H9 (cell line): ENCODE measurements around the gene SPTLC3. TPM values are rescaled to one million over a fixed set of nuclear protein-coding genes. Genes with fewer than 3 reads are reported as not detected.

Experiments used
- DNase-seq: peaks from one replicate; pipeline ENCODE4 v3.0.0-alpha.2; 2017
- H2AFZ ChIP-seq: one replicate; pipeline ENCODE4 v1.6.1; 2013; ENCODE audit warnings: mild to moderate bottlenecking, low read length, control low read depth, moderate library complexity
- H2AK5ac ChIP-seq: 2 replicates; pipeline ENCODE4 v1.6.1; 2013; ENCODE audit warnings: low read length, control low read depth, mixed read lengths; ENCODE audit not compliant: insufficient read length
- H2BK120ac ChIP-seq: one replicate; pipeline ENCODE4 v1.6.1; 2013; ENCODE audit warnings: low read depth, mild to moderate bottlenecking, low read length, control low read depth, inconsistent platforms; ENCODE audit not compliant: poor library complexity, severe bottlenecking
- H2BK12ac ChIP-seq: 2 replicates; pipeline ENCODE4 v1.6.1; 2013; ENCODE audit warnings: low read length, control low read depth, mixed read lengths, low read depth; ENCODE audit not compliant: insufficient read length
- H2BK15ac ChIP-seq: 2 replicates; pipeline ENCODE4 v1.6.1; 2013; ENCODE audit warnings: low read depth, low read length, control low read depth
- H2BK20ac ChIP-seq: one replicate; pipeline ENCODE4 v1.6.1; 2013; ENCODE audit warnings: low read depth, mild to moderate bottlenecking, low read length, control low read depth, inconsistent platforms; ENCODE audit not compliant: poor library complexity, severe bottlenecking
- H2BK5ac ChIP-seq: 2 replicates; pipeline ENCODE4 v1.6.1; 2013; ENCODE audit warnings: low read length, control low read depth, mixed read lengths; ENCODE audit not compliant: insufficient read length
- H3K14ac ChIP-seq: 2 replicates; pipeline ENCODE4 v1.6.1; 2013; ENCODE audit warnings: low read length, control low read depth; ENCODE audit not compliant: insufficient read depth
- H3K18ac ChIP-seq: 2 replicates; pipeline ENCODE4 v1.6.1; 2013; ENCODE audit warnings: low read depth, mild to moderate bottlenecking, mixed read lengths, low read length, control low read depth; ENCODE audit not compliant: insufficient read length
- H3K23ac ChIP-seq: 2 replicates; pipeline ENCODE4 v1.6.1; 2013; ENCODE audit warnings: low read length, control low read depth, mixed read lengths, low read depth; ENCODE audit not compliant: insufficient read length
- H3K23me2 ChIP-seq: 2 replicates; pipeline ENCODE4 v1.6.1; 2013; ENCODE audit warnings: low read depth, mild to moderate bottlenecking, mixed read lengths, low read length, control low read depth; ENCODE audit not compliant: insufficient read length, poor library complexity, severe bottlenecking
- H3K27ac ChIP-seq: 2 replicates; pipeline ENCODE4 v1.5.1; 2013; ENCODE audit warnings: low read length, control low read depth, mixed read lengths, low read depth; ENCODE audit not compliant: insufficient read length
- H3K27me3 ChIP-seq: 2 replicates; pipeline ENCODE4 v1.6.1; 2013; ENCODE audit warnings: low read length, control low read depth, inconsistent platforms; ENCODE audit not compliant: insufficient read depth
- H3K4ac ChIP-seq: 2 replicates; pipeline ENCODE4 v1.6.1; 2013; ENCODE audit warnings: low read depth, mild to moderate bottlenecking, control low read depth, inconsistent platforms, low read length, moderate library complexity
- H3K4me1 ChIP-seq: 2 replicates; pipeline ENCODE4 v1.6.1; 2013; ENCODE audit warnings: low read length, control low read depth, inconsistent platforms; ENCODE audit not compliant: insufficient read depth
- H3K4me2 ChIP-seq: 2 replicates; pipeline ENCODE4 v1.6.1; 2013; ENCODE audit warnings: low read length, control low read depth, mixed read lengths; ENCODE audit not compliant: insufficient read length, insufficient read depth
- H3K56ac ChIP-seq: 2 replicates; pipeline ENCODE4 v1.6.1; 2013; ENCODE audit warnings: low read depth, mild to moderate bottlenecking, mixed read lengths, low read length, control low read depth; ENCODE audit not compliant: insufficient read length
- H3K79me1 ChIP-seq: 2 replicates; pipeline ENCODE4 v1.6.1; 2013; ENCODE audit warnings: low read depth, mild to moderate bottlenecking, moderate library complexity, low read length, control low read depth, inconsistent platforms; ENCODE audit not compliant: insufficient read depth, poor library complexity, severe bottlenecking
- H3K79me2 ChIP-seq: 2 replicates; pipeline ENCODE4 v1.6.1; 2013; ENCODE audit warnings: low read length, control low read depth, inconsistent platforms; ENCODE audit not compliant: insufficient read depth
- H3K9ac ChIP-seq: 2 replicates; pipeline ENCODE4 v1.6.1; 2013; ENCODE audit warnings: low read length, control low read depth, mixed read lengths; ENCODE audit not compliant: insufficient read length; ENCODE audit errors: extremely low read depth
- H3K9me3 ChIP-seq: one replicate; pipeline ENCODE4 v1.6.1; 2013; ENCODE audit warnings: low read depth, low read length, inconsistent platforms; ENCODE audit not compliant: control insufficient read depth
- H3T11ph ChIP-seq: one replicate; pipeline ENCODE4 v1.6.1; 2013; ENCODE audit warnings: mild to moderate bottlenecking, low read length, control low read depth, inconsistent platforms
- H4K20me1 ChIP-seq: one replicate; pipeline ENCODE4 v1.6.1; 2013; ENCODE audit not compliant: control insufficient read depth, insufficient read length, insufficient read depth
- H4K5ac ChIP-seq: 2 replicates; pipeline ENCODE4 v1.6.1; 2013; ENCODE audit warnings: low read depth, mild to moderate bottlenecking, mixed read lengths, low read length, control low read depth; ENCODE audit not compliant: insufficient read length
- H4K8ac ChIP-seq: replicated peaks from 2 replicates; pipeline ENCODE4 v1.6.1; 2013; ENCODE audit warnings: low read length, control low read depth, mixed read lengths, low read depth; ENCODE audit not compliant: insufficient read length
- H4K91ac ChIP-seq: 2 replicates; pipeline ENCODE4 v1.6.1; 2013; ENCODE audit warnings: low read depth, mild to moderate bottlenecking, moderate library complexity, mixed read lengths, low read length, control low read depth; ENCODE audit not compliant: insufficient read length
- H3K27ac Mint-ChIP-seq, 3 experiments: 2 replicates in 2 of 3; 3 replicates in 1 of 3; pipeline ENCODE4 v1.8.0; 2020 to 2021; ENCODE audit warnings: mixed read lengths in 3 of 3, mild to moderate bottlenecking in 1 of 3, moderate library complexity in 1 of 3
- H3K27me3 Mint-ChIP-seq: 2 replicates; pipeline ENCODE4 v1.8.0; 2021; ENCODE audit warnings: low read depth, mild to moderate bottlenecking, moderate library complexity, mixed read lengths
- H3K36me3 Mint-ChIP-seq, 3 experiments: 2 replicates in 2 of 3; 3 replicates in 1 of 3; pipeline ENCODE4 v1.8.0; 2020 to 2021; ENCODE audit warnings: low read depth in 3 of 3, mixed read lengths in 3 of 3; ENCODE audit not compliant: insufficient read depth in 1 of 3
- H3K4me1 Mint-ChIP-seq, 2 experiments: 2 replicates each; pipeline ENCODE4 v1.8.0; 2020; ENCODE audit warnings: mixed read lengths in 2 of 2
- H3K4me3 Mint-ChIP-seq, 2 experiments: 2 replicates in 1 of 2; 3 replicates in 1 of 2; pipeline ENCODE4 v1.8.0; 2020 to 2021; ENCODE audit warnings: mild to moderate bottlenecking in 2 of 2, mixed read lengths in 2 of 2, moderate library complexity in 1 of 2
- H3K9me3 Mint-ChIP-seq, 2 experiments: 2 replicates in 1 of 2; 3 replicates in 1 of 2; pipeline ENCODE4 v1.8.0; 2020; ENCODE audit warnings: mild to moderate bottlenecking in 2 of 2, mixed read lengths in 2 of 2, moderate library complexity in 1 of 2
- CTCF ChIP-seq: fragments of 200-600 bp; sonication (generic); conservative IDR thresholded peaks from 3 replicates; pipeline ENCODE4 v1.8.0; 2021; ENCODE audit warnings: antibody characterized with exemption, mild to moderate bottlenecking
- WGBS: extraction: QIAGEN DNeasy Blood & Tissue Kit; methylation state at CpG from one replicate; pipeline ENCODE4 v1.1.7; 2013; ENCODE audit warnings: missing lambda C conversion rate, low lambda C conversion rate, mixed read lengths; ENCODE audit not compliant: insufficient read length; ENCODE audit errors: extremely low coverage; 5-methylcytosine and 5-hydroxymethylcytosine counted together
- total RNA-seq: library from RNA; stranded (reverse); gene quantifications from 2 replicates; pipeline ENCODE4 v1.2.1, GENCODE V29; 2021

Gene SPTLC3
- total RNA-seq, 1 experiment from 2014 or later: 0.68 TPM

GRCh38 chr20:13131688-13132087, 122.9 kb downstream of the SPTLC3 start:
- no peaks in the 10 kb centered on the region; a peak in 1 of 5 replicates for H3K9me3 Mint-ChIP-seq
- H3K27me3 ChIP-seq: no peaks in the 10 kb centered on the region
- H4K91ac ChIP-seq: no peak overlapping the region
- H3K4me2 ChIP-seq: no peak overlapping the region
- H3K4ac ChIP-seq: no peak overlapping the region
- no peak overlapping the region for H3K56ac ChIP-seq
- no CpG with 5 or more reads among the region's 3 CpGs for WGBS
- H3K4me3 Mint-ChIP-seq: no peak overlapping the region
- H2AFZ ChIP-seq: no peak overlapping the region
- H3K27ac Mint-ChIP-seq: no peak overlapping the region
- no peaks in the 10 kb centered on the region for H3K4me1 ChIP-seq
- H3K4me1 Mint-ChIP-seq: no peaks in the 10 kb centered on the region
- H3K23me2 ChIP-seq: no peaks in the 10 kb centered on the region
- no peaks in the 10 kb centered on the region for H3K9me3 ChIP-seq
- no peak overlapping the region for H3K23ac ChIP-seq
- H4K20me1 ChIP-seq: no peaks in the 10 kb centered on the region
- H2BK5ac ChIP-seq: no peak overlapping the region
- no peak overlapping the region for H2BK20ac ChIP-seq
- H3T11ph ChIP-seq: no peak overlapping the region
- H3K36me3 Mint-ChIP-seq: peaks cover 0 to 7% (median 0%) of the 10 kb centered on the region in 3 experiments; a peak in 1 of 7 replicates
- no peak overlapping the region for H4K8ac ChIP-seq
- H3K18ac ChIP-seq: no peak overlapping the region
- H4K5ac ChIP-seq: no peak overlapping the region
- no peaks in the 10 kb centered on the region for H3K79me2 ChIP-seq
- no peak overlapping the region for H2BK12ac ChIP-seq
- no peak overlapping the region for H2AK5ac ChIP-seq
- TF ChIP-seq CTCF: no peak
- DNase-seq: no peak
- H3K27ac ChIP-seq: no peak overlapping the region
- H2BK15ac ChIP-seq: no peak overlapping the region
- H3K14ac ChIP-seq: no peak overlapping the region
- H3K9ac ChIP-seq: no peak overlapping the region
- H3K27me3 Mint-ChIP-seq: peaks cover 3% of the 10 kb centered on the region; the same call in 1 of the 2 replicates
- no peak overlapping the region for H2BK120ac ChIP-seq
- no peaks in the 10 kb centered on the region for H3K79me1 ChIP-seq
